Right lobe of liver (tissue), 6 donors: ENCODE data around the gene ARMC12. TPM values are rescaled to one million over a fixed set of nuclear protein-coding genes. Genes with fewer than 3 reads are reported as not detected.

Experiments used
- ATAC-seq, 4 donors: fragments of 200-7000 bp; cut with Tn5 transposase; one replicate each; pipeline ENCODE4 v1.9.1; 2020; ENCODE audit warnings: mild to moderate bottlenecking in 4 of 4, moderate library complexity in 4 of 4
- DNase-seq, 3 donors: peaks; one replicate each; pipeline ENCODE4 v3.0.0-alpha.2; 2020
- H3K27ac ChIP-seq, 3 donors: fragments of 200-600 bp; one replicate each; pipeline ENCODE4 v1.8.0; 2022
- H3K27me3 ChIP-seq, 2 donors: fragments of 200-600 bp; one replicate each; pipeline ENCODE4 v1.8.0; 2022
- H3K36me3 ChIP-seq, 4 donors: fragments of 200-600 bp; sonication (generic) in 1 of 4; one replicate each; pipeline versions ENCODE4 v1.5.1 to v1.8.0; 2017 to 2022; ENCODE audit warnings: control low read depth in 1 of 4
- H3K4me1 ChIP-seq, 4 donors: fragments of 200-600 bp; sonication (generic) in 1 of 4; one replicate each; pipeline versions ENCODE4 v1.5.1 to v1.8.0; 2017 to 2022; ENCODE audit warnings: control low read depth in 1 of 4
- H3K4me3 ChIP-seq, 3 donors: fragments of 200-600 bp; one replicate each; pipeline ENCODE4 v1.8.0; 2022
- H3K9me3 ChIP-seq, 4 donors: fragments of 200-600 bp; sonication (generic) in 1 of 4; one replicate each; pipeline versions ENCODE4 v1.5.1 to v1.8.0; 2017 to 2022; ENCODE audit warnings: control low read depth in 1 of 4
- CTCF ChIP-seq, 4 donors: fragments of 200-600 bp in 3 of 4; fragments of 450-650 bp in 1 of 4; IDR thresholded peaks; one replicate each; pipeline versions ENCODE4 v1.5.1 to v1.8.0; 2016 to 2022; ENCODE audit warnings: antibody characterized with exemption in 4 of 4, mild to moderate bottlenecking in 2 of 4
- POLR2A ChIP-seq: fragments of 450-650 bp; IDR thresholded peaks from one replicate; pipeline ENCODE4 v1.6.1; 2017; ENCODE audit warnings: antibody characterized with exemption, mild to moderate bottlenecking
- WGBS: methylation state at CpG from one replicate; pipeline ENCODE4 v1.1.6; 2018; ENCODE audit warnings: low coverage, low lambda C conversion rate; ENCODE audit not compliant: insufficient coverage; ENCODE audit errors: missing lambda C conversion rate; 5-methylcytosine and 5-hydroxymethylcytosine counted together
- intact Hi-C, 2 donors: fragments of 100-400 bp; cut with DNase I; formaldehyde crosslinking; loops; one replicate each; pipeline versions ENCODE4 v1.11.2 to v1.14.1; 2022
- total RNA-seq, 6 experiments: library from RNA; depleted of rRNA in 2 of 6; stranded (reverse); fragments of >200 nt in 2 of 6; fragmentation: NEBNext Ultra II Directional in 3 of 6; extraction: Animal tissue kit (Norgen Biotek cat#: 25700) in 3 of 6; gene quantifications; one replicate each; pipeline versions ENCODE4 v1.1.0 to v1.2.4, GENCODE V29; 2016 to 2023
- donor health status: DM: no; HTN: yes; CAD: no.
- donor health status: DM: no; HTN: no; CAD: no.
- donor health status: DM: no; HTN: no; CAD: no.
- donor health status: DM: no; HTN: yes; CAD: no.
- donor health status: DM: no; HTN: yes; CAD: no.

ARMC12 gene
- total RNA-seq, 6 experiments from 2014 or later: 0.22 to 4.4 (median 0.92) TPM

GRCh38 chr6:35786272-35786671 lies 49.4 kb downstream of the ARMC12 start:
- Histone ChIP-seq H3K4me3 (no peak overlapping the region), H3K9me3 (no peaks in the 10 kb centered on the region), H3K4me1 (peaks cover 0 to 5% (median 0%) of the 10 kb centered on the region in 4 donors), H3K27ac (no peak overlapping the region), H3K27me3 (no peaks in the 10 kb centered on the region), H3K36me3 (no peaks in the 10 kb centered on the region)
- ATAC-seq: no peak
- DNase-seq: no peak
- intact Hi-C loops: no loop called here
- 42% methylated on average over 2 of the region's 2 CpGs for WGBS
- no peak for TF ChIP-seq CTCF (IDR thresholded peaks at IDR 0.05)
- TF ChIP-seq POLR2A: no peak

GRCh38 chr6:35786810-35787209 lies 50.0 kb downstream of the ARMC12 start:
- DNase-seq: peak in 1 of 3 donors; percentile 59
- Histone ChIP-seq H3K4me1 (peaks cover 0 to 5% (median 0%) of the 10 kb centered on the region in 4 donors), H3K27me3 (no peaks in the 10 kb centered on the region), H3K36me3 (no peaks in the 10 kb centered on the region), H3K4me3 (no peak overlapping the region), H3K9me3 (no peaks in the 10 kb centered on the region), H3K27ac (no peak overlapping the region)
- intact Hi-C loops: loop anchor here (1.0 kb wide), 1 partner anchor 11 kb away; no protein-coding TSS in a partner anchor
- peak in 1 of 4 donors; percentile 39 for ATAC-seq
- WGBS: 36% methylated on average over 12 of the region's 25 CpGs
- TF ChIP-seq POLR2A: no peak
- no peak for TF ChIP-seq CTCF (IDR thresholded peaks at IDR 0.05)

GRCh38 chr6:35787266-35788218 lies 50.7 kb downstream of the ARMC12 start:
- H3K36me3 ChIP-seq: no peaks in the 10 kb centered on the region
- TF ChIP-seq POLR2A (no peak), CTCF (IDR thresholded peaks at IDR 0.05) (no peak)
- WGBS: 65% methylated on average over 13 of the region's 13 CpGs

GRCh38 chr6:35788423-35788982 lies 51.7 kb downstream of the ARMC12 start:
- intact Hi-C loops: no loop called here
- Histone ChIP-seq H3K9me3 (no peaks in the 10 kb centered on the region), H3K4me1 (peaks cover 0 to 5% (median 0%) of the 10 kb centered on the region in 4 donors), H3K4me3 (no peak overlapping the region), H3K27me3 (no peaks in the 10 kb centered on the region), H3K36me3 (no peaks in the 10 kb centered on the region), H3K27ac (no peak overlapping the region)
- TF ChIP-seq CTCF (IDR thresholded peaks at IDR 0.05) (no peak), POLR2A (no peak)
- 44% methylated on average over 4 of the region's 4 CpGs for WGBS
- DNase-seq (no peak), ATAC-seq (no peak)

More at GRCh38 chr6:35787266-35788218, 50.7 kb downstream of the ARMC12 start:
- DNase-seq (peak in 2 of 3 donors; percentile 62 to 66), ATAC-seq (peak; percentile 72 to 88 (median 79))
- Histone ChIP-seq H3K27me3 (no peaks in the 10 kb centered on the region), H3K9me3 (no peaks in the 10 kb centered on the region), H3K27ac (no peak overlapping the region), H3K4me3 (no peak overlapping the region), H3K4me1 (peaks cover 0 to 5% (median 0%) of the 10 kb centered on the region in 4 donors)
- intact Hi-C loops: loop anchor here (1.0 kb wide), 1 partner anchor 11 kb away; no protein-coding TSS in a partner anchor
